Stimulated activated CD4-positive, alpha-beta T cell treated with anti-CD3 and anti-CD28 coated beads, TNF-alpha, amount 100 ng/mL, for 1 hour (primary cell): ENCODE measurements around the gene CCDC28A.

ENCODE experiments used
- DNase-seq, 3 donors: peaks; one replicate each; pipeline ENCODE4 v3.0.0-alpha.2; 2020; ENCODE audit warnings: low read depth in 3 of 3, low spot score in 1 of 3

The CCDC28A gene

GRCh38 chr6:138795809-138796603 lies 22.4 kb downstream of the CCDC28A start, which contains the start of gene ECT2L:
ECT2L (plus strand) TSS chr6:138796087; CDS start chr6:138813275, 17,188 bp downstream.
- no peak for DNase-seq

- DNase-seq, result no peak
Measured at GRCh38 chr6:138796771-138797170, 23.2 kb downstream of the CCDC28A start.

GRCh38 chr6:138797806-138798446 lies 24.4 kb downstream of the CCDC28A start:
- no peak for DNase-seq

- DNase-seq, result no peak
Measured at GRCh38 chr6:138800377-138801150, 27.0 kb downstream of the CCDC28A start.

- DNase-seq, result no peak
Measured at GRCh38 chr6:138803331-138803730, 29.8 kb downstream of the CCDC28A start.

GRCh38 chr6:138803861-138804260 lies 30.3 kb downstream of the CCDC28A start:
- no peak for DNase-seq

- no peak for DNase-seq
Measured at GRCh38 chr6:138805016-138805765, 31.6 kb downstream of the CCDC28A start.

- no peak for DNase-seq
Measured at GRCh38 chr6:138806889-138807288, 33.3 kb downstream of the CCDC28A start.

GRCh38 chr6:138809677-138810076 lies 36.1 kb downstream of the CCDC28A start:
- no peak for DNase-seq

GRCh38 chr6:138811866-138812265 lies 38.3 kb downstream of the CCDC28A start:
- no peak for DNase-seq

GRCh38 chr6:138814179-138814834 lies 40.7 kb downstream of the CCDC28A start:
- DNase-seq, result no peak

- no peak for DNase-seq
Measured at GRCh38 chr6:138815221-138815620, 41.7 kb downstream of the CCDC28A start.

GRCh38 chr6:138815797-138816528 lies 42.4 kb downstream of the CCDC28A start:
- DNase-seq, result no peak

GRCh38 chr6:138817799-138818198 lies 44.2 kb downstream of the CCDC28A start:
- no peak for DNase-seq

GRCh38 chr6:138818496-138819194 lies 45.1 kb downstream of the CCDC28A start:
- no peak for DNase-seq

- DNase-seq, result no peak
Measured at GRCh38 chr6:138821519-138821918, 48.0 kb downstream of the CCDC28A start.

- no peak for DNase-seq
Measured at GRCh38 chr6:138824482-138825144, 51.0 kb downstream of the CCDC28A start.

- DNase-seq, result no peak
Measured at GRCh38 chr6:138830248-138830647, 56.7 kb downstream of the CCDC28A start.

GRCh38 chr6:138832182-138832581 lies 58.6 kb downstream of the CCDC28A start:
- no peak for DNase-seq
